COLO829 (cell line): ENCODE results near the gene OTOP2.
"Not testable (repeated sequence)": the region's sequence is repeated elsewhere in the genome, so short reads cannot be mapped to it uniquely, and the experiment has no call there.

Experiments
- DNase-seq: peaks from one replicate; pipeline ENCODE4 v3.0.0; 2012; ENCODE audit warnings: low spot score

OTOP2 gene

DNA sequence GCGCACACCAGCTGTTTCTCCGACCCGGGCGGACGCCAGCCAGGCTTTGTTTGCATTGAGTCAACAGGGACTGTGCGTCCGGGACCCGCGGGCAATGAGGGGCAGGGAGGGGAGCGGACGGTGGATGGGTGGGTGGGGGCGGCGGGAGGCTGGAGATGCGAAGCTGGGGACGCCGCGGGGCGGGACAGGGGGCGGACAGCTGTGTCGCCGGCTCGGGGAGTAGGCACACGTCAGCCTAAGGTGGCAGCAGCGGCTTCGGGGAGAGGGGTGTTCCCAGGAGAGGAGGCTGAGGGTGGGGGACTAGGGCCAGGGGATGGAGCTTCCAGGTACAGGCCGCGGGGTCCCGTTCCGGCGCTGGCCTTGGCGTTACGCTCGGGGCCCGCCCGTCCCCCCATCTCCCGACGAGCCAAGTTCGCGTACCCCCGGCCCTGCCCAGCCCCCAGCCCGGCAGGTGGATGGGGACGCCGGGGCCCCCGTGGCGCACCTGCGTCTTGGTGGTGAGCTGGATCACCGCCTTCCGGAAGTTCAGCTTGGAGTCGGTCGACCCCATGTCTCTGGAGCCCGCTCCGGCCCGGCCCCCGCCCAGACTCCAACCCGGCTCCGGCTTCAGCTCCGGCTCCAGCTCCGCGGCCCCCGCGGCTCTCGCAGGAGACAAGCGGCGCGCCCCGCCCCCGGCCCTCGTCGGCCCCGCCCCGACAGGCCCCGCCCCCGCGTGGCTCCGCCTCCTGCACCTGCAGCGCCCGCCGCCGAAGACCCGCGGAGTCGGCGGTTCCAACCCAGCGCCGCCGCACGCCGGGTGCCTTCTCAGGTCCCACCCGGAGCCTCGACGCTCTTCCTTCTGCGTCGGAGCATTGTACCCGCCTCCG, 48.3 kb downstream of the OTOP2 start, which contains the start of gene HID1:
TSS of gene HID1 (minus strand) at position 653 of the 866 bp plus-strand sequence. CDS start at position 550, 103 bp downstream.
- DNase-seq: peak; percentile 32

DNA sequence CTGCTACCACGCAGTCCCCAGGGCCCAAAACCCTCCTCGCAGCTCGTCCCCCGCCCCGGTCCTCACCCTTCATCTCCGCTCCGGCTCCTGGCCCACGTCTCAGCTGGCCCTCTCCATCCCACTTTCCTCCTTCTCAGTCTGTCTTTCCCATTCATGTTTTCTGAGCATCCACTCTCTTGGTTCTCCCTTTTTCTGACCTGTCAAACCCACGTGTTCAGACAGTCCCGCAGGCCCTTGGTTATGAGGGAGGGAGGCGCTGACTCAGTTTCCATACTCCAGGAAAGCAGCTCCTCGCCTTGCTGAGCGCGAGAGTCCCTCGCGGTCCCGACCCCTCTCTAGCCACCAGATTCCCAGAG, 48.9 kb downstream of the OTOP2 start:
- no peak for DNase-seq

DNA sequence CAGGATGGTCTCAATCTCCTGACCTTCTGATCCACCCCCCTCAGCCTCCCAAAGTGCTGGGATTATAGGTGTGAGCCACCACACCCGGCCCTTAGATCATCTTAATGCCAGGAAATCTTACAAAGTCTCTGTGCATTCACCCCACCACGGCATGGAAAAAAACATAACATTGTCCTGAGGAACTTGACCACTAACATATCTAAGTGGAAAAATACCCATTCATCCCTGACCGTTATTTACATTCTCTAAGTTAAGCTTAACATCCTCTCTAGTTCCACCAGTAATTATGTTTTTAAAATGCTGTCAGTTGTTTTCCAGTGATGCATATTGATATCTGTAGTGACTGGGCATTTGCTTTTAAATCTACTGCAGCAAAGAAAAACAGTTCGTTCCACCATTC, 51.9 kb downstream of the OTOP2 start:
- no peak for DNase-seq

DNA sequence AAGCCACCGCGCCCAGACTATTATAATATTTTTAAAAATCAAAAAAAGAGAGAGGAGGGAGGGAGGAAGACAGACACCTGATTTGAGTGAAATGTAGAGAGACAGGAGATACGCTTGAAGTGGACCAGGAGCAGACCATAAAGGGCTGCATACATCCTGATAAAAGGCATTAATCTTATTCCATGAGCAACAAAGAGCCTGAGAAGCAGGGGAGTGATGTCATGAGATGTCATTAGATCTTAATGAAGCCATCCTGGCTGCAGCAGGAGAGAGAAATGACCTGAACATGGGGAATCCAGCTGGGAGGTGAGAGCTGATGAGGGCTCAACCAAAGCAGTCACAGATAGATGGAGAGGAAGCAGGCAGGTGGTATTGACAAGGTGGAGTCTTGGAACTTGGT, 53.7 kb downstream of the OTOP2 start:
- DNase-seq: no peak

DNA sequence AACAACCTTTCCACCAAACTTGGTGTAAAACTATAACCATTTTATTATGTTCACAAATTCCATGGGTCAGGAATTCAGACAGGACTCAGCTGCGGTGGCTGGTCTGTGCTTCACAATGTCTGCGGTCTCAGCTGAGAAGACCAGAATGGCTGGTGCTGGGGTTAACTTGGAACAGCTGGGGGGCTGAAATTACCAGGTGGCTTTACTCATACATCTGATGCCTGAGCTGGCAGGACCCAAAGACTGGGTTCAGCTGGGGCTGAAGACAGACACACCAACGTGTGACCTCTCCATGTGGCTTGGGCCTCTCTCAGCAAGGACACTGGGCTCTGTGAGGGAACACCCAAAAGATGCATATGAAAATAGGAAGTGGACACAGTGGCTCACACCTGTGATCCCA, 54.2 kb downstream of the OTOP2 start:
- DNase-seq: no peak

DNA sequence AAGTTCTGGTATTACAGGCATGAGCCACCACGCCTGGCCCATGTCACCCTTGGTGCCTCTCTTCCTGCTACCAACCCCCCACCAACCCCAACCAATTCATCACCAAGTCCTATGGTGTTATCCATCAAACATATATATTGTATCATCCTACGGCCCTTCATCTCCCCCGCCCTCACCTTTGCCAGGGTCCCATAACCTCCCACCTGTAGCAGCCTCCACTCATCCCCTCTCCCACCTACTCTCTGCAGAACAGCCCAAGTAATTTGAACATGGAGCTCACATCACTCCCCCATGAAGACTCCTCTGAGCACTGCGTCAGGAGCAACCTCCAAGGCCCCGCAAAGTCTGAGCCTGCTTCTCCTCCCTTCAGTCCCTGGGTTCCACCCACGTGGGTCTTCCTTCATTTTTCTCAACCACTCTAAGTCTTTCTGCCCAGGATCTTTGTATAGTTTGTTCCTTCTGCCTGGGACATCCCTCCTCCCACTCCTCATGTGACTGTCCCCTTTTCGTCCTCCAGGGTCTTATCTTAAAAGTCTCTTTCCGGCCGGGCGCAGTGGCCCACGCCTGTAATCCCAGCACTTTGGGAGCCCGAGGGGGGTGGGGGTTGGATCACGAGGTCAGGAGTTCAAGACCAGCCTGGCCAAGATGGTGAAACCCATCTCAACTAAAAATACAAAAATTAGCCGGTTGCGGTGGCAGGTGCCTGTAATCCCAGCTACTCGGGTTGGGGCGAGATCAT, 55.5 kb downstream of the OTOP2 start:
- no peak for DNase-seq

DNA sequence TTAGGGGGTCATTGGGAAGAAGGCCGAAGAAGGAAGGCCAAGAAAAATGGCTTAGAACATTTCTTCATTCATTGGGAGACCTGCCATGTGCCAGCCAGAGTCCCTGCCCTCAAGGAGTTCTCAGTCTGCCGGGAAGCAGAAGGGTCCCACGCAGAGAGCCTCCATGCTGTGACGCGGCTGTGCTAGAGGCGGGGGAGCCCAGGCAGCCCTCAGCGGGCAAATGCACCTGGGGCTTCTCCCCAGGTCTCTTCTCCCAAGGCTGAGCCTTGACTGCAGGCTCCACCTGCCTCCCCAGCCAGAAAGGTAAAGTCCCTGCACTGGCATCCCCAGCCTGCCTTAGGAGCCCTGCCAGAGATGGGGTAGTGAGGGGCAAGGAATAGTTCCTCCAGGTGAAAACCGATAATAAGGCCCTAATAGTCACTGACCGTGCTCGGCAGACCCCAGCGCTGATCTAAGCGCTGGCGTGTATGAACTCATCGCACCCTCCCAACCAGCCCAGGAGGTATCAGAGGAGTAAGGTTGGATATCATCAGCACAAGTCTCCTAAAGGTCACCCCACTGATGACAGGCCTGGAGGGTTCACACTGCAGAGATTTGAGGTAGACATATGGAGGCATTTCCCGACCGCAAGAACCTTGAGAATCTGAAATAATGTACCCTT, 57.4 kb downstream of the OTOP2 start:
- no peak for DNase-seq

DNA sequence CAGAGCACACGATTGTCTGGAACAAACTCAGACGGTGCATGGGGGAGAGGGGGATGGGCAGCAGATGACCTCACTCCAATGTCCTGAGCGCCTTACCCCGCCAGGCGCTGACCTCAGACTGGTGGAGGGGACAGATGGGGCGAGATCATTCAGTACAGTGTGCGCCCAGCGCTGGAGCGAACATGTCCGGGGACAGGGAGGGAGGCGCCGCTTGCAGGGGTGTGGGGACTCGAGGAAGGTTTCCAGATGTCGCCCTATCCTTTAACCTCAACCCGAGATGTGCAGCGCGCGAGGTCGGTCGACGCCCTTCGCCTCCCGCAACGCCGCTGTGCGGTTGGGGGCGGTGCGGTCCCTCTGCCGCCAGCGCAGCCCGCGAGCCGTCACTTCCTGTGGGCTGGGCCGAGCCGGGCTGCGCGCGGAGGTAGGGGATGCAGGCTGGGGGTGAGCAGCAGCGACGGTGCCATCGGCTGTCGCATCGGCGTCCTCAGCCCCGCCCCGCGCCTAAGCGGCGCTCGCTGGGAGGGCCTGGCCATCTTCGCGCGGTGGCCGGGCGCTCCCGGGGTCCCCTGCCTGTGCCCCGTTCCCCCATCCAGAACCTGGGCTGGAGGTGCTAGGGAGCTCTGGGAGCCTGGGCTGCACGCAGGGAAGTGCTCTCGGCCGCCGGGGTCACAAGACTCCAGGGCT, 58.0 kb downstream of the OTOP2 start:
- DNase-seq: no peak

DNA sequence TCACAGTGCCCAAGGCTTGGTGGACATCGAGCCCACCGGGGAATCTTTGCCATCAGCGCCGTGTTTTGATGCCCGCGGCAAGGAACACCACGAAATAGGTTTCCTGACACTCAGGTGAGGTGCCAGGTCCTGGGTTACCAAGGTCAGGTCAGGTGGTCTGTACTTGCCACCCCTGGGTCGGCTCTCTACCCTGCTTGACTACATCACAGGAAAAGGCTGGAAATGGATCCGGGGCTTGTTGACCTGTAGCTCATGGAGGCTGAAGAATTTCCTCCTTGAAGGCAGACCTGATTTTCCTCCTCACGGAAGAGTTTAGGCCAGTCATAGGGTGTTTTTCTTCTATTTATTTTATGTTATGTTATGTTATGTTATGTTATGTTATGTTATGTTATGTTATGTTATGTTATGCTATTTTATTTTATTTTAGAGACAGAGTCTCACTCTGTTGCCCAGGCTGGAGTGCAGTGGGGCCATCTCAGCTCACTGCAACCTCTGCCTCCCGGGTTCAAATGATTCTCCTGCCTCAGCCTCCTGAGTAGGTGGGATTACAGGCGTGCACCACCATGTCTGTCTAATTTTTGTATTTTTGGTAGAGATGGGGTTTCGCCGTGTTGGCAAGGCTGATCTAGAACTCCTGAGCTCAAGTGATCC, 58.7 kb downstream of the OTOP2 start:
- not testable (repeated sequence) for DNase-seq
